HUES48 (cell line): ENCODE measurements around the gene MTNR1A.
A peak's percentile ranks its signal among the peaks of the same experiment; 100 is the strongest.

ENCODE experiments used
- H3K27ac ChIP-seq: one replicate; pipeline ENCODE4 v1.7.0; 2013; ENCODE audit warnings: low read depth, low read length, inconsistent platforms
- H3K27me3 ChIP-seq: 2 replicates; pipeline ENCODE4 v1.6.1; 2013; ENCODE audit warnings: mild to moderate bottlenecking, low read length; ENCODE audit not compliant: control insufficient read depth, insufficient read depth
- H3K36me3 ChIP-seq: 2 replicates; pipeline ENCODE4 v1.6.1; 2013; ENCODE audit warnings: low read length; ENCODE audit not compliant: control insufficient read depth, insufficient read depth
- H3K4me1 ChIP-seq: 2 replicates; pipeline ENCODE4 v1.6.1; 2013; ENCODE audit warnings: mild to moderate bottlenecking, low read length; ENCODE audit not compliant: control insufficient read depth, insufficient read depth
- H3K4me3 ChIP-seq: 2 replicates; pipeline ENCODE4 v1.5.1; 2013; ENCODE audit warnings: mild to moderate bottlenecking, low read depth, low read length
- H3K9ac ChIP-seq: 2 replicates; pipeline ENCODE4 v1.6.1; 2013; ENCODE audit warnings: mild to moderate bottlenecking, low read depth, low read length, moderate library complexity
- H3K9me3 ChIP-seq: 2 replicates; pipeline ENCODE4 v1.6.1; 2013; ENCODE audit warnings: low read length; ENCODE audit not compliant: control insufficient read depth, insufficient read depth

The MTNR1A gene

GRCh38 chr4:186494496-186494895 lies 60.9 kb downstream of the MTNR1A start:
- Histone ChIP-seq H3K27me3 (no peaks in the 10 kb centered on the region), H3K4me1 (no peaks in the 10 kb centered on the region), H3K9ac (no peak overlapping the region), H3K4me3 (no peak overlapping the region), H3K9me3 (peaks cover 8% of the 10 kb centered on the region; the same call in 1 of the 2 replicates), H3K36me3 (no peaks in the 10 kb centered on the region), H3K27ac (no peak overlapping the region)

- H3K9me3 ChIP-seq, result no peaks in the 10 kb centered on the region; the same call in 1 of the 2 replicates
- H3K9ac ChIP-seq, result no peak overlapping the region
- no peaks in the 10 kb centered on the region for H3K36me3 ChIP-seq
- peaks cover 6% of the 10 kb centered on the region; the same call in 1 of the 2 replicates for H3K4me1 ChIP-seq
- no peaks in the 10 kb centered on the region for H3K27me3 ChIP-seq
- H3K27ac ChIP-seq, result no peak overlapping the region
- no peak overlapping the region for H3K4me3 ChIP-seq
Observed at GRCh38 chr4:186487726-186488125, 67.6 kb downstream of the MTNR1A start.

- Histone ChIP-seq H3K4me3 (no peak overlapping the region), H3K27me3 (no peaks in the 10 kb centered on the region), H3K9me3 (no peaks in the 10 kb centered on the region; the same call in 1 of the 2 replicates), H3K27ac (no peak overlapping the region), H3K9ac (no peak overlapping the region), H3K4me1 (peaks cover 6% of the 10 kb centered on the region; the same call in 1 of the 2 replicates), H3K36me3 (no peaks in the 10 kb centered on the region)
Observed at GRCh38 chr4:186486172-186486571, 69.2 kb downstream of the MTNR1A start.

- no peaks in the 10 kb centered on the region for H3K27me3 ChIP-seq
- H3K9me3 ChIP-seq, result no peaks in the 10 kb centered on the region; the same call in 1 of the 2 replicates
- no peak overlapping the region for H3K9ac ChIP-seq
- H3K4me1 ChIP-seq, result peaks cover 6% of the 10 kb centered on the region; the same call in 1 of the 2 replicates
- no peak overlapping the region for H3K27ac ChIP-seq
- H3K36me3 ChIP-seq, result no peaks in the 10 kb centered on the region
- H3K4me3 ChIP-seq, result peak overlapping the region; percentile 49; the same call in 1 of the 2 replicates
Observed at GRCh38 chr4:186485561-186486062, 69.8 kb downstream of the MTNR1A start.

GRCh38 chr4:186485150-186485549 lies 70.2 kb downstream of the MTNR1A start:
- Histone ChIP-seq H3K4me3 (peak overlapping the region; percentile 49; the same call in 1 of the 2 replicates), H3K27ac (no peak overlapping the region), H3K9ac (no peak overlapping the region), H3K9me3 (no peaks in the 10 kb centered on the region; the same call in 1 of the 2 replicates), H3K27me3 (no peaks in the 10 kb centered on the region), H3K4me1 (peaks cover 6% of the 10 kb centered on the region; the same call in 1 of the 2 replicates), H3K36me3 (no peaks in the 10 kb centered on the region)

- Histone ChIP-seq H3K4me3 (no peak overlapping the region), H3K36me3 (no peaks in the 10 kb centered on the region), H3K27me3 (no peaks in the 10 kb centered on the region), H3K9ac (no peak overlapping the region), H3K4me1 (peaks cover 6% of the 10 kb centered on the region; the same call in 1 of the 2 replicates), H3K27ac (no peak overlapping the region), H3K9me3 (no peaks in the 10 kb centered on the region)
Observed at GRCh38 chr4:186483656-186484055, 71.7 kb downstream of the MTNR1A start.
